IMR-90 (cell line): ENCODE data around the gene NUP93. TPM values are rescaled to one million over a fixed set of nuclear protein-coding genes. Genes with fewer than 3 reads are reported as not detected.

Source experiments
- ATAC-seq: fragments of 200-7000 bp; cut with Tn5 transposase; 2 replicates; pipeline ENCODE4 v1.9.1; 2020; ENCODE audit warnings: low read depth, mild to moderate bottlenecking, moderate library complexity
- BruUV-seq: library from RNA; stranded (reverse); fragments of 400-500 nt; replicated peaks from 2 replicates; lab custom pipeline; 2021; lab: Mats Ljungman, UMichigan
- CTCF ChIA-PET: fragments of 300-600 bp; formaldehyde crosslinking; extraction: SDS; loops from one replicate; lab custom pipeline; 2021; ENCODE audit warnings: antibody characterized with exemption; lab: Yijun Ruan, JAX
- POLR2A ChIA-PET: fragments of 300-600 bp; sonication (Branson Sonifier 250); formaldehyde crosslinking; loops from one replicate; lab custom pipeline; 2022; ENCODE audit warnings: antibody characterized with exemption; ENCODE audit not compliant: unreplicated experiment; lab: Charles Lee
- DNase-seq: peaks from one replicate; pipeline ENCODE4 v3.0.0; 2013
- H2AFZ ChIP-seq: replicated peaks from 2 replicates; pipeline ENCODE3; 2013; ENCODE audit warnings: low read length, mild to moderate bottlenecking; ENCODE audit not compliant: poor library complexity
- H2AK5ac ChIP-seq: 2 replicates; pipeline ENCODE4 v1.6.1; 2013; ENCODE audit warnings: low read depth, low read length, inconsistent platforms
- H2AK9ac ChIP-seq: replicated peaks from 2 replicates; pipeline ENCODE3; 2013; ENCODE audit warnings: mild to moderate bottlenecking, low read depth, low read length, moderate library complexity; ENCODE audit not compliant: poor library complexity
- H2BK120ac ChIP-seq: 2 replicates; pipeline ENCODE4 v1.6.1; 2013; ENCODE audit warnings: low read depth, low read length, inconsistent platforms
- H2BK15ac ChIP-seq: 3 replicates; pipeline ENCODE4 v1.6.1; 2013; ENCODE audit warnings: low read depth, low read length, inconsistent platforms
- H2BK20ac ChIP-seq: 2 replicates; pipeline ENCODE4 v1.6.1; 2013; ENCODE audit warnings: low read depth, mild to moderate bottlenecking, inconsistent platforms, low read length, moderate library complexity
- H2BK5ac ChIP-seq: 2 replicates; pipeline ENCODE4 v1.6.1; 2013; ENCODE audit warnings: mild to moderate bottlenecking, low read depth, low read length, inconsistent platforms; ENCODE audit not compliant: poor library complexity, severe bottlenecking
- H3K14ac ChIP-seq: replicated peaks from 2 replicates; pipeline ENCODE4 v1.6.1; 2013; ENCODE audit warnings: low read depth, low read length, inconsistent platforms
- H3K18ac ChIP-seq: 2 replicates; pipeline ENCODE4 v1.6.1; 2013; ENCODE audit warnings: low read depth, low read length, control low read depth
- H3K23ac ChIP-seq: 2 replicates; pipeline ENCODE4 v1.6.1; 2013; ENCODE audit warnings: low read depth, low read length, inconsistent platforms
- H3K27ac ChIP-seq: 2 replicates; pipeline ENCODE4 v1.5.1; 2013; ENCODE audit warnings: mild to moderate bottlenecking, control low read depth, low read length; ENCODE audit not compliant: insufficient read depth
- H3K27me3 ChIP-seq: 2 replicates; pipeline ENCODE4 v1.6.1; 2013; ENCODE audit warnings: low read length; ENCODE audit not compliant: control insufficient read depth, insufficient read depth
- H3K36me3 ChIP-seq: 2 replicates; pipeline ENCODE4 v1.6.1; 2013; ENCODE audit warnings: low read length, mixed read lengths; ENCODE audit not compliant: control insufficient read depth, insufficient read depth
- H3K4ac ChIP-seq: 2 replicates; pipeline ENCODE4 v1.6.1; 2013; ENCODE audit warnings: low read depth, low read length, inconsistent platforms
- H3K4me1 ChIP-seq: 2 replicates; pipeline ENCODE4 v1.6.1; 2013; ENCODE audit warnings: low read length, mixed read lengths; ENCODE audit not compliant: control insufficient read depth, insufficient read depth
- H3K4me2 ChIP-seq: 2 replicates; pipeline ENCODE4 v1.6.1; 2013; ENCODE audit warnings: low read depth, mild to moderate bottlenecking, control low read depth, low read length, moderate library complexity
- H3K4me3 ChIP-seq: 2 replicates; pipeline ENCODE4 v1.5.1; 2013; ENCODE audit warnings: low read depth, mild to moderate bottlenecking, control low read depth, low read length, moderate library complexity; ENCODE audit not compliant: insufficient read depth
- H3K56ac ChIP-seq: 2 replicates; pipeline ENCODE4 v1.6.1; 2013; ENCODE audit warnings: low read length, inconsistent platforms; ENCODE audit not compliant: insufficient read depth; ENCODE audit errors: extremely low read depth
- H3K79me1 ChIP-seq, 2 experiments: 2 replicates each; pipeline ENCODE4 v1.6.1; 2013; ENCODE audit warnings: low read length in 2 of 2, inconsistent platforms in 1 of 2, low read depth in 1 of 2
- H3K9ac ChIP-seq: 2 replicates; pipeline ENCODE4 v1.6.1; 2013; ENCODE audit warnings: low read depth, low read length, control low read depth
- H3K9me1 ChIP-seq: 2 replicates; pipeline ENCODE4 v1.6.1; 2013; ENCODE audit warnings: low read length, inconsistent platforms; ENCODE audit not compliant: insufficient read depth
- H3K9me3 ChIP-seq: 2 replicates; pipeline ENCODE4 v1.6.1; 2013; ENCODE audit warnings: low read length; ENCODE audit not compliant: control insufficient read depth, insufficient read depth
- H4K20me1 ChIP-seq: 2 replicates; pipeline ENCODE4 v1.6.1; 2013; ENCODE audit warnings: low read length, inconsistent platforms; ENCODE audit not compliant: insufficient read depth
- H4K5ac ChIP-seq: 2 replicates; pipeline ENCODE4 v1.6.1; 2013; ENCODE audit warnings: mild to moderate bottlenecking, low read depth, low read length, control low read depth
- H4K8ac ChIP-seq, 2 experiments: 2 replicates each; pipeline ENCODE4 v1.6.1; 2013; ENCODE audit warnings: low read depth in 2 of 2, low read length in 2 of 2, control low read depth in 1 of 2, inconsistent platforms in 1 of 2
- H4K91ac ChIP-seq: 2 replicates; pipeline ENCODE4 v1.6.1; 2013; ENCODE audit warnings: low read depth, low read length, inconsistent platforms; ENCODE audit not compliant: insufficient read depth
- CHD1 ChIP-seq: IDR thresholded peaks from 2 replicates; pipeline ENCODE4 v1.6.1; 2012; ENCODE audit warnings: low read depth, low read length, improper control_type of control experiment
- FOS ChIP-seq: fragments of 150-350 bp; IDR thresholded peaks from 2 replicates; pipeline ENCODE4 v1.6.1; 2016; ENCODE audit warnings: low read depth, low read length
- MAZ ChIP-seq: IDR thresholded peaks from 2 replicates; pipeline ENCODE4 v1.6.1; 2012; ENCODE audit warnings: low read depth, mild to moderate bottlenecking, low read length, improper control_type of control experiment, moderate library complexity, borderline replicate concordance
- NFE2L2 ChIP-seq: fragments of 150-350 bp; IDR thresholded peaks from 2 replicates; pipeline ENCODE4 v1.6.1; 2016; ENCODE audit warnings: low read depth, mild to moderate bottlenecking, low read length
- RAD21 ChIP-seq: IDR thresholded peaks from 2 replicates; pipeline ENCODE4 v1.6.1; 2012; ENCODE audit warnings: low read length, improper control_type of control experiment
- RFX5 ChIP-seq: IDR thresholded peaks from 2 replicates; pipeline ENCODE4 v1.8.0; 2012; ENCODE audit warnings: low read depth, mild to moderate bottlenecking, low read length, moderate library complexity
- whole genome bisulfite sequencing, 2 experiments: methylation state at CpG; one replicate each; pipeline versions ENCODE4 v1.1.5 to v1.1.7; 2013; ENCODE audit warnings: missing lambda C conversion rate in 2 of 2; ENCODE audit not compliant: insufficient read length in 1 of 2; ENCODE audit errors: extremely low coverage in 2 of 2; 5-methylcytosine and 5-hydroxymethylcytosine counted together
- dilution Hi-C: fragments of 300-500 bp; cut with HindIII; formaldehyde crosslinking; loops from one replicate; pipeline ENCODE4 v1.14.3; 2018; ENCODE audit warnings: low sequenced_read_pairs; ENCODE audit not compliant: unreplicated experiment
- in situ Hi-C: fragments of 300-500 bp; cut with MboI; formaldehyde crosslinking; loops from 3 replicates; pipeline ENCODE4 v1.14.3; 2019; ENCODE audit warnings: low sequenced_read_pairs, inconsistent platforms, mixed read lengths
- intact Hi-C: fragments of 100-400 bp; cut with micrococcal nuclease; formaldehyde crosslinking; loops from 2 replicates; pipeline ENCODE4 v1.10.0; 2022
- polyA plus RNA-seq, 3 experiments: library from polyadenylated mRNA; depleted of rRNA; stranded (reverse); fragments of >200 nt; gene quantifications; 2 replicates each; pipeline ENCODE4 v1.2.3, GENCODE V29; 2012; ENCODE audit warnings: low replicate concordance in 1 of 3
- total RNA-seq: library from RNA; depleted of rRNA; stranded (reverse); fragments of >200 nt; gene quantifications from 2 replicates; pipeline ENCODE4 v1.2.3, GENCODE V29; 2012
- TF ChIP-seq, protein P1 (sequence below): fragments of 150-350 bp; IDR thresholded peaks from 2 replicates; pipeline ENCODE4 v1.6.1; 2016; ENCODE audit warnings: low read depth, mild to moderate bottlenecking, low read length, moderate library complexity, borderline replicate concordance

NUP93 gene
- total and polyA plus RNA-seq, 2 of the 4 experiments (the other 2 are of a cell fraction): 54.6 to 72.6 TPM

DNA sequence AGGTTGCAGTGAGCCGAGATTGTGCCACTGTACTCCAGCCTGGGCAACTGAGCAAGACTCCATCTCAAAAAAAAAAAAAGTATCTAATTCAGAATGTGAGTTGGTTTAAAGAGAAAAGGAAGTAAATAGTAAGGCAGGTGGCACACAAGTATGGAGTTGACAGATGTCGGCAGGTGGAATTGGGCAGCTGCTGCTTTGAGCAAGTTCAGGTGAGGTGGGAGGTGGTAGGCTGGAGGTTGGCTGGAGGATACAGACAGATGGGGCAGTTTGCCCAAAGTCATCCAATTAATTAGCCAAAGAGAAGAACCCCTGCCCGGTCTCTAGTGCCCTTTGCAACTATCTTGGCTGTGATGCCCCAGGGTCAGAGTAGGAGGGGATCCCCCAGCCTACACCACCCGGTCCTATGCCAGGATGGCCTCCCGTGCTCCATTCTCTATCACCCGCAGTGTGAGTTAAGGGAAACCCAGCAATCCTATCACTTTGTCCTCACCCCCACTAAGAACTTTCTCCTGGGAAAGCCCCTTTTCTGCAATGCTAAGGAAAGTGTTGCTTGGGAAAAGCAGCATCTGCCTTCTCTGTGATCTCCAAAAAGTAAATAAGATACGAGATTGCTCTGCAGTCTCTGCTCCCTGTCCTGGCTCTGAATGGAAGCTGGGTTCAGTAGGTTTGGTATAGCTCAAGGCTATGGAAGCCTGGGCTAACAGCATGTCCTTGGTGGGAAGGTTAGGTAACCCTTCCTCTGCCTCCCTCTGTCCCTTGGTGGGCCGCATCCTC lies 167.3 kb downstream of the NUP93 start:
- H3K4me1 ChIP-seq: no peaks in the 10 kb centered on the region
- H3K56ac ChIP-seq: no peak overlapping the region
- no peaks in the 10 kb centered on the region for H3K9me1 ChIP-seq
- H4K5ac ChIP-seq: no peak overlapping the region
- in situ Hi-C loops (no loop called here), intact Hi-C loops (no loop called here), dilution Hi-C loops (no loop called here)
- H3K23ac ChIP-seq: no peak overlapping the region
- 75% methylated on average over 2 of the region's 8 CpGs; no CpG with 5 or more reads in 1 of the 2 experiments for WGBS, 2 experiments
- H2AK9ac ChIP-seq: no peak overlapping the region
- peaks cover 31% of the 10 kb centered on the region for H3K27me3 ChIP-seq
- no peaks in the 10 kb centered on the region for H3K79me1 ChIP-seq
- no peak for DNase-seq
- no peak overlapping the region for H3K18ac ChIP-seq
- H3K27ac ChIP-seq: no peak overlapping the region
- no TSS peak for BruUV-seq
- no peak overlapping the region for H3K4ac ChIP-seq
- H4K20me1 ChIP-seq: no peaks in the 10 kb centered on the region
- ChIA-PET CTCF (no interaction called here), POLR2A (no interaction called here)
- TF ChIP-seq, protein P1, sequence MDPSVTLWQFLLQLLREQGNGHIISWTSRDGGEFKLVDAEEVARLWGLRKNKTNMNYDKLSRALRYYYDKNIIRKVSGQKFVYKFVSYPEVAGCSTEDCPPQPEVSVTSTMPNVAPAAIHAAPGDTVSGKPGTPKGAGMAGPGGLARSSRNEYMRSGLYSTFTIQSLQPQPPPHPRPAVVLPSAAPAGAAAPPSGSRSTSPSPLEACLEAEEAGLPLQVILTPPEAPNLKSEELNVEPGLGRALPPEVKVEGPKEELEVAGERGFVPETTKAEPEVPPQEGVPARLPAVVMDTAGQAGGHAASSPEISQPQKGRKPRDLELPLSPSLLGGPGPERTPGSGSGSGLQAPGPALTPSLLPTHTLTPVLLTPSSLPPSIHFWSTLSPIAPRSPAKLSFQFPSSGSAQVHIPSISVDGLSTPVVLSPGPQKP: no peak
- TF ChIP-seq NFE2L2: no peak
- no peak for TF ChIP-seq MAZ
- TF ChIP-seq RAD21: no peak
- TF ChIP-seq FOS: no peak
- no peak for TF ChIP-seq CHD1
- no peak for TF ChIP-seq RFX5
- H2BK20ac ChIP-seq: no peak overlapping the region
- no peak overlapping the region for H2AK5ac ChIP-seq
- H3K4me3 ChIP-seq: no peak overlapping the region
- H4K91ac ChIP-seq: no peak overlapping the region
- H3K9ac ChIP-seq: no peak overlapping the region
- no peaks in the 10 kb centered on the region for H3K9me3 ChIP-seq
- H2BK15ac ChIP-seq: no peak overlapping the region
- no peak overlapping the region for H4K8ac ChIP-seq
- no peak overlapping the region for H3K4me2 ChIP-seq
- no peak overlapping the region for H2BK5ac ChIP-seq
- H3K14ac ChIP-seq: no peak overlapping the region
- ATAC-seq: no peak
- no peaks in the 10 kb centered on the region for H3K36me3 ChIP-seq
- H2AFZ ChIP-seq: no peak overlapping the region
- no peak overlapping the region for H2BK120ac ChIP-seq
